Peyer's patch (tissue), 4 donors: ENCODE measurements around the gene SDC4.

ENCODE experiments used
- POLR2A ChIP-seq, 2 donors: fragments of 450-650 bp; IDR thresholded peaks; one replicate each; pipeline ENCODE4 v1.5.1; 2017; ENCODE audit warnings: antibody characterized with exemption in 2 of 2, mild to moderate bottlenecking in 2 of 2, moderate library complexity in 2 of 2
- TF ChIP-seq, protein P1 (sequence below), 6 experiments: fragments of 450-650 bp in 4 of 6; fragments of 200-600 bp in 2 of 6; sonication (generic) in 1 of 6; IDR thresholded peaks; one replicate each; pipeline ENCODE4 v1.5.1; 2017 to 2019; ENCODE audit warnings: antibody characterized with exemption in 6 of 6, mild to moderate bottlenecking in 3 of 6, moderate library complexity in 1 of 6

DNA sequence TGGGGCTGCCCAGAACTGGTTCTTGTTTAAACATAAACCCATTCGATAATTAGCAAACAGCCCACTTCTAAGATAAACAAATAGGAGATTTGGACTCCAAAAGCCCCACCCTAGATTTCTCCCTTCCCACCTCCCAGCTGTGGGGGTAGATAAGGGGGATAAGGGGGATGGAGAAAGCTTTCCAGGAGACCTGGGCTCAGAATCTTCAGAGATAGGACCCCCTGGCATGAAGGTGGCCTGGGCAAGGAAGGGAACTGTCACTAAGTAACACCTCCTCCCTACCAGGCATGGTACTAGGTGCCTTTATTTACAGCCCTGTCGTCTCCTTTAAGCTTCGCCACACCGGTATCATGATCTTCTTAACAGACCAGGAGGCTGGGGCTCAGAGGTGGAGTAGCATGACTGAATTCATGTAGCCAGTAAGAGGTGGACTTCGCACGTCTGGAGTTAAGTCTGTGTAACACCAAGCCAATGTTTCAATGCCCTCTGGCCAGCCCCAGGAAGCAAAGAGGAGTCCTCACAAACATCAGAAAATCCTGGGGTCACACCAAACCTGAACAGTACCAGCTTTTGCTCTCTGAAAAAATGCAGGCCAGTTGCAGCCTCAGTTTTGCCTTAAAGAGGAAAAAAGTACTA, 4.6 kb downstream of the SDC4 start:
- TF ChIP-seq, protein P1, sequence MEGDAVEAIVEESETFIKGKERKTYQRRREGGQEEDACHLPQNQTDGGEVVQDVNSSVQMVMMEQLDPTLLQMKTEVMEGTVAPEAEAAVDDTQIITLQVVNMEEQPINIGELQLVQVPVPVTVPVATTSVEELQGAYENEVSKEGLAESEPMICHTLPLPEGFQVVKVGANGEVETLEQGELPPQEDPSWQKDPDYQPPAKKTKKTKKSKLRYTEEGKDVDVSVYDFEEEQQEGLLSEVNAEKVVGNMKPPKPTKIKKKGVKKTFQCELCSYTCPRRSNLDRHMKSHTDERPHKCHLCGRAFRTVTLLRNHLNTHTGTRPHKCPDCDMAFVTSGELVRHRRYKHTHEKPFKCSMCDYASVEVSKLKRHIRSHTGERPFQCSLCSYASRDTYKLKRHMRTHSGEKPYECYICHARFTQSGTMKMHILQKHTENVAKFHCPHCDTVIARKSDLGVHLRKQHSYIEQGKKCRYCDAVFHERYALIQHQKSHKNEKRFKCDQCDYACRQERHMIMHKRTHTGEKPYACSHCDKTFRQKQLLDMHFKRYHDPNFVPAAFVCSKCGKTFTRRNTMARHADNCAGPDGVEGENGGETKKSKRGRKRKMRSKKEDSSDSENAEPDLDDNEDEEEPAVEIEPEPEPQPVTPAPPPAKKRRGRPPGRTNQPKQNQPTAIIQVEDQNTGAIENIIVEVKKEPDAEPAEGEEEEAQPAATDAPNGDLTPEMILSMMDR (IDR thresholded peaks at IDR 0.05) = no peak
- no peak for TF ChIP-seq POLR2A (IDR thresholded peaks at IDR 0.05)
